Mammary epithelial cell (primary cell): ENCODE results near the gene SULT1A2.

Experiments used
- CTCF ChIP-seq, 2 donors: IDR thresholded peaks in 1 of 2; conservative IDR thresholded peaks in 1 of 2; 2 replicates each; pipeline ENCODE4 v1.5.1; 2011 to 2012; ENCODE audit warnings: inconsistent platforms in 2 of 2, low read length in 2 of 2, mild to moderate bottlenecking in 2 of 2, control low read depth in 1 of 2, low read depth in 1 of 2; ENCODE audit not compliant: insufficient read depth in 1 of 2; ENCODE audit errors: extremely low read depth in 1 of 2
- EZH2 ChIP-seq: IDR thresholded peaks from 2 replicates; pipeline ENCODE4 v1.6.1; 2012; ENCODE audit warnings: low read length, inconsistent platforms, borderline replicate concordance

- TF ChIP-seq EZH2 = no peak
- no peak for TF ChIP-seq CTCF (conservative IDR thresholded peaks at IDR 0.05 in 1 of 2, IDR thresholded peaks at IDR 0.05 in 1 of 2; ENCODE audit: extremely low read depth in 1 of 2, insufficient read depth in 1 of 2, low read depth in 1 of 2, low read length in 2 of 2)
Measured at GRCh38 chr16:28592979-28593553, 3.8 kb downstream of the SULT1A2 start.
